GM19023 (cell line): ENCODE measurements around the gene BBS9.

Experiments used
- ATAC-seq: cut with Tn5 transposase; IDR thresholded peaks from one replicate; pipeline ENCODE4 v1.9.1; 2021; ENCODE audit warnings: mild to moderate bottlenecking, moderate library complexity; ENCODE audit not compliant: unreplicated experiment

The BBS9 gene

DNA sequence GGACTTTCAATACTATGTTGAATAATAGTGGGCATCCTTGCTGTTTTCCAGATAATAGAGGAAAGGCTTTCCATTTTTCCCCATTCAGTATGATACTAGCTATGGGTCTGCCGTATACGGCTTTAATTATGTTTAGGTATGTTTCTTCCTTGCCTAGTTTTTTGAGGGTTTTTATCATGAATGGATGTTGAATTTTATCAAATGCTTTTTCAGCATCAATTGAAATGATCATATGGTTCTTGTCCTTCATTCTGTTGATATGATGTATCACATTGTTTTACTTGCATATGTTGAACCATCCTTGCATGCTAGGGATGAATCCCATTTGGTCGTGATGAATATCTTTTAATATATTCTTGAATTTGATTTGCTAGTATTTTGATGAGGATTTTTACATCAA lies 11.0 kb upstream of the BBS9 start:
- no peak for ATAC-seq

DNA sequence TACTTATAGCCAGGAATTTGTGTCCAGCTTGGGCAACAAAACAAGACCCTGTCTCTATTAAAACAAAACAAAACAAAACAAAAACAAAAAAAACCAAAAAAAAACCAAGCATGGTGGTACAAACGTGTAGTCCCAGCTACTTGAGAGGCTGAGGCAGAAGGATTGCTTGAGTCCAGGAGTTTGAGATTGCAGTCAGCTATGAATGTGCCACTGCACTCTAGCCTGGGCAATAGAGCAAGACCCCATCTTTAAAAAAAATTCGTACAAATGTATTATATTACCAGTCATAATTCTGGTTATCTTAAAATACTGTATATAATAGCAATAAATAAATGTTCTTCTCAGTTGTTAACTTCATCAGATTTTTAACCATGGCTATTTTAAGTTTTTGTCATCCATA lies 2.3 kb upstream of the BBS9 start:
- ATAC-seq: no peak

DNA sequence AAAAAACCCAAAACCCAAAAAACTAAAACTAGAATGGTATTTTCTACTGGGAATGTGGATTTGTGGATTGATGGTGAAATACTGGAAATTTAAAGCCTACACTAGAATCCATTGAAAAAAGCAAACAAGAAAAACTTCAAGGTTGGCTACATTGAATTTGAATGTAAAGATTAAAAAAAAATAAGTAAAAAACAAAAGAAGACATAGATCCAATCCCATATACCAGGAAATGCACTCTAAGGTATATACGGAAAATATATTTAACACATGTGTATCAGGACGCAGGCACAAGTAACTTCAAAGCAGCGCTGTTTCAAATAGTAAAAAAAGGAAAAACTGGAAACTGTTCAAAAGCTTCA lies 754 bp upstream of the BBS9 start:
- ATAC-seq: no peak

DNA sequence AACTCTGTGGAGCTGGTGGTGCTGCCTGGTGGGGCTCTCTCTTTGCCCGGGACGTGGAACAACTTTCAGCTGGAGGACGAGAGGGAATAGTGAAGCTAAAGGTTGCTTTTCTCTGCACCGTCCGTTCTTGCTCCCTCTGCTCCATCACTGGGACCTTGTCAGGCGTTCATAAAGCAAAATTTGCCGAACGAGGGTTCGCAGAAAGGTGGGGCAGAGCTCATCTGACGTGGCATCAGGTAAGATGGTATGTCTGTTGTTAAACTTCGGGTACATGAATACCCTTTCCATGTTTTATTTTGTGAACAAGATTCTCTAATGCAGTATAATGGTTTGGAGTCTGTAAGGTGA lies 416 bp downstream of the BBS9 start:
- no peak for ATAC-seq

DNA sequence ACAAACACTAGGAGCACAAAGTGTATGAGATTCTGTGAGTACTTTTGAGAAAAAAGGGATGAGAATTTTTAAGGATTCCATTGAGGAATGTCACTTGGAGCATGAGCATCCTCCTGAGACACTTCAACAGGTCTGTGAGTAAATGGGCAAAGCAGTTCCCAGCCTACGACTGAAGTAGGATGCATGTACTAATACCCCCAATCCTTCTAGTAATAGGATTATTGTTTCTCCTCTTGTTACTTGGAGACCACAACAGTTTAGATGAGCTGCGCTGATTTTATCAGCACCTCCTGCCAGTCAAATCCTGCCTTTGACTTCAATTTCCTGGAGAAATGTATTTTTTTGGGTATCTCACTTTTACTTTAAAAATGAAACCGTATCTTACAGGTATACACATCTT lies 820 bp downstream of the BBS9 start:
- no peak for ATAC-seq

DNA sequence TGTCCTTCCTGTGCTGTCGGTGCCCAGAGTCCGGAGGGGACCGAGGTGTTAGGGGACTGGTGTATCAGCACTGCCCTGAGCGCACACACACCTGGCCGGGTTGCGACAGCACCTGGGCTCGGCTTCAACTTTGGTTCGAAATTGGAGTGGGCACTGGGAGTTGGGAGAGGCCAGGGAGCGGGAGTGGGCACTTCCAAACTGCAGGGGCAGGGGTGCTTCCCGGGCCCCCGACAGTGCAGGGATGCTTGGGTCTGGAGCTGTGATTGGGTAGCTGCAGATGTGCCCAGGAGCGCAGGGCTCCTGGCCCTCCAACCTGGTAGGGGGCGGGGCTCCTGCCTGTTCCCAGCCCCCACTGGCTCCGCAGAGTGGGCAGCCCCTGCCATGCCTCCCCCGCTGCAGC lies 7.7 kb downstream of the BBS9 start:
- no peak for ATAC-seq

DNA sequence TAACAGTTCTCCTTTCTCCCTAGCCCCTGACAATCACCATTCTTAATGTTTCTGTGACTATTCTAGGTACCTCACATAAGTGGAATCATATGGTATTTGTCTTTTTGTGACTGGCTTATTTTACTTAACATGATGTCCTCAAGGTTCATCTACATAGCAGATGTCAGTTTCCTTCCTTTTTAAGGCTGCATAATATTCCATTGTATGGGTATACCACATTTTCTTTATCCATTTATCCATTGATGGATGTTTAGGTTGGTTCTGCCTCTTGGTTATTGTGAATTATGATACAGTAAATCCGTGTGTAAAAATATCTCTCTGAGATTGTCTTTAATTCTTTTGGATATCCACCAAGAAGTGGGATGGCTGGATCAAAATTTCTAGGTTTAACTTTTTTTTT lies 13.2 kb downstream of the BBS9 start:
- no peak for ATAC-seq

DNA sequence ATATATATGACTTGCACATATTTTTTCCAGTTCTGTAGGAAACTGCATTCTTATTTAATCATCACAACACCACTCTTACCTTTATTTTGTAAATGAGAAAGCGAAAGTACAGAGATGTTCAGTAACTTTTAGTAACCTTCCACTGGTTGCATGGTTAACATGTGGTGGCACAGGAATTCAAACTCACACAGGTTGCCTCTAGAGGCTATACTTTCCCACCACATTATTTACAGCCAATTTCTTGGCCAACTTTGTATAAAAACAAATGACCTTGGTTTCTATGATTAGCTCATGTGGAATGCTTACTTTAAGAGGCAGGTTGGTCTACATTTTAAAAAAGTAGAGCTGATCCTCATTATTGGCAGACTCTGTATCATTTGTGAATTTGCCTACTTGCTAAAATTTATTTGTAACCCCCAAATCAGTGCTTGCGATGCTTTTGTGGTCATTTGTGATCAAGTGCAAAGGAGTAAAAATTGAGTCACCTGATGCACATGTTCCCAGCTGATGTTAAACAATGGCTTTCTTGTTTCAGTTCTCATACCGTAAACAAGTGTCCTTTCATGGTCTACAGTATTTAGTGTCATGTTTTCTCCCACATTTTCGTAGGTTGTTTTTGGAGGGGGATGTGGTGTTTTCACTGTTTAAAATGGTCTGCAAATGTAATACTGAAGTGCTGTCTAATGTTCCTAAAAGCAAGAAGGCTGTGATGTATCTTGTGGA lies 14.8 kb downstream of the BBS9 start:
- ATAC-seq: no peak

DNA sequence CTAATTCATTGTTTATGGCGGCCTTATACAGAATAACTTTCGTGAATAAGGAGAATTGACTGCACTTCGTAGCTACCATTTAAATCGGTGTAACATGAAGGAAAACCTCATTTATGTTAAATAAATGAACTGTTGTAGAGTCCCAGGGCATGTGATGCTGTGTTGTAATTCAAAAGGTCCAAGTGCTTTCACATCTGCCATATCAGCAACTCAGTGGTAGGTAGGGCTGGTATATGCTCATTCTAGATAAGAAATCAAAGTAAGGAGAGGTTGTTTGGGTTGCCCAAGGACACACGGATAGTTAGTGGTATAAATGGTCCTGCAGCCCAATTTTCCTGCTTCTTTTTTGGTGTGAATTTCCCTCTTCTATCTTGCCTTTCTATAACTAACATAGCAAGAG lies 15.8 kb downstream of the BBS9 start:
- no peak for ATAC-seq

DNA sequence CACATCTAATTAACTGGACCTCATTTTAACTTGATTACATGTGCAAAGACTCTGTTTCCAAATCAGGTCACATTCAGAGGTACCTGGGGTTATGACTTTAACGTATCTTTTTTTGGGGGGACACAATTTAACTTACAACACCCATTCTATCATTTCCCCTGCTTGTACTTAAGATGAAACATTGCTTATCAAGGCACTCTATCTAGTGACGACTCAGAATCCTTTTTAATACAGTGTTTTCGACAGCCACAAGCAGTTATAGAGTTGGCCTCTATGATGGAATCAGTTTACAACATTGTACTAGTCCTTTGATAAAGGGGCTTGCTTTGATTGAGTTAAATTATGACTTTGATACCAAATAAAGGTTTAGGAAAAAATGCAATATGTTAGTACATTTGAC lies 22.7 kb downstream of the BBS9 start:
- no peak for ATAC-seq

DNA sequence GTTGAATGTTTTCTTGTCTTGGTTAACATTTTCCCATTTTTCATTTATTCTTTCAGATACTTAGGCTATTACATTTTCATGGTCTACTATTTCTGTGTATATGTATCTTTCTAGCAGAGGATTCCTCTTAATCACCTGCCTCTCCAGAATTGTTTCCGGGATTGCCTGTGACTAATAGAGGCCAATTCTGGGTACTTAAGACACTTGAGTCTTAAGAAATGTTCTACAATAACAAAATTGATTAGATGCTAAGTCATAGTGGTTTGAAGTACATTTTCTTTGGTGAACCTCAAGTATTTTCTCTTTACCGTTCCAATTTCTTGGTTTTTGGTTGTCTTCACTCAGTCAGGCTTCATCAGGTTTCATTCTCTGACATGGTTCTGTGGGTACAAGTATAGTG lies 26.4 kb downstream of the BBS9 start:
- ATAC-seq: no peak

DNA sequence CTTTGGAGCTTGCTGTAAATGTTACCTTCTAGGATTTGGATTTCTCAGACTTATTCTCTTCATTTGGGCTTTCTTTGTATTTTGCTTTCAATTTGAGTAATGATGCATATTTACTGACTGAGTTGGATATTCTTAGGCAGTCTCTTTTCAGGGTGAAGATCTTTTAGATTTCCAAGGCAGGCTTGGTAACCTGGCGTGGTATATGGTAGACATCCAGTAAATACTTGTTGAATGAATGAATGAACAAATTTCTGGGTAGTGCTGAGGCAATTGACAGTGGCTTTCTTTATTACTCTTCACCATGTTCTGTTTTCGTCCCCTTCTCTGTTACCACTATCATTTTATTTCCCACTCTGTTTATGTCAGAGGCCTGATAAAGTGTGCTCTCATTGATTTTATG lies 27.1 kb downstream of the BBS9 start:
- ATAC-seq: no peak

DNA sequence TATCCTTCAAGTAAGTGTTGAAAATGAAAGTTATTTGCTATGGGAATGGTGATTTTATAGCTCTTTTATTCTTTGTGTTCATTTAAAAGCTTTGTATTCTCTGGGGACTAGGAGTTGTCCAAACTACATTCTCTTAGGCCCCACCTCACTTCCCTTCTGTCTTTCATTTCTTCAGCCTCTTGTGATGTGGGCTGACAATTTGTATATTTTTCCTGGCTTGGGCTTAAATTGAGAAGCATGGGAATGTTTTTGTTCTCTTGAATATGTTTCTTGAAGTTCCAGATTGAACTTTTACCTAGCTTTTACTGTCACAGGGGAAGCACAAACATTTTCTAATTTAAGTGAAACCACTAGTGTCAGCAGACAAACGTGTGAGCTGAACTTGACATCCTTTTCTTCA lies 27.9 kb downstream of the BBS9 start:
- ATAC-seq: no peak

DNA sequence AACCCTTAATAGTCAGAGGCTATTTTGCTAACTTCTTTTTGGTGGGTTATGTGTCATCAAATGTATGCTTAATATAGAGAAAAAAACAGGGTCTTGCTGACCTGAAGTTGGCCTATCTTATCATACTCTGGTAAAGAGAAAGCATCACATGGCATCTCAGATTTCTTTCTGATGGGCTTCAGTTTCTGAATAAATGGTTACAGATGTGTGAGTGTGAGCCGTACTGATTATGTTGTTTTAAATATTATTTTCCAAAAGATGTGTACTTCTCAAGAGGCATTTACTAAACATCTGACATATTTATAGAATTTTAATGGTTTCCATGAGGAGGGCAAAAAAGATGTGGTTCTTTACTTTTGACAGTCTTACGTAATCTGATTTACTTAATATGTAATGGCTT lies 28.4 kb downstream of the BBS9 start:
- ATAC-seq: no peak

DNA sequence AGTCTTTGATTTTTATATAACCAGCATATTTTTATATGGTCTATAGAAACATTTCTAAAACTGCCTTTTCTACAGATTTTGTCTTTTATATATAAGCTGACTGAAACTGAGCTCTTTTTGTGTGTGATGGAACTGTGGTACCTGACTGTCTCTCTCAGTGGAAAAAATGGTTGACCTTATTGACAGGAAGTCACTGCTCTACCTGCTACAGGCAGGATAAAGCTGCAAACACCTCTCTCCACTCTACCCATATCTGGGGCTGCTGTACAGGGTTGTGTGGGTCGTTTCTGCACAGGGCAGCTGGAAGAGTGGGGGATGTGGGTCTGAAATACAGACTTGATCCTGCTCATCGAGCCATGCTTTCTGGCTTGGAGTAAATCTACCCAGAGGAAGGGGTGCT lies 48.5 kb downstream of the BBS9 start:
- ATAC-seq: no peak

DNA sequence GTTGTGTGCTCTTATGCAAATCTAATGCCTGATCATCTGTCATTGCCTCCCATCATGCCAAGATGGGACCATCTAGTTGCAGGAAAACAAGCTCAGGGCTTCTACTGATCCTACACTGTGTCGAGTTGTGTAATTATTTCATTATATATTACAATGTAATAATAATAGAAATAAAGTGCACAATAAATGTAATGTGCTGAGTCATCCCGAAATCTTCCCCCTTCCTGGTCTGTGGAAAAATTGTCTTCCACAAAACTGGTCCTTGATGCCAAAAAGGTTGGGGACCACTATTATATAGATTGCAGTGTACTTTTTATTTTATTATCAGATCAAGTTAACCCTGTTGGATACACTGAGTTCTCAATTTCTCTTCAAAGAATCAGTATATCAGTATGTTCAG lies 50.2 kb downstream of the BBS9 start:
- no peak for ATAC-seq

DNA sequence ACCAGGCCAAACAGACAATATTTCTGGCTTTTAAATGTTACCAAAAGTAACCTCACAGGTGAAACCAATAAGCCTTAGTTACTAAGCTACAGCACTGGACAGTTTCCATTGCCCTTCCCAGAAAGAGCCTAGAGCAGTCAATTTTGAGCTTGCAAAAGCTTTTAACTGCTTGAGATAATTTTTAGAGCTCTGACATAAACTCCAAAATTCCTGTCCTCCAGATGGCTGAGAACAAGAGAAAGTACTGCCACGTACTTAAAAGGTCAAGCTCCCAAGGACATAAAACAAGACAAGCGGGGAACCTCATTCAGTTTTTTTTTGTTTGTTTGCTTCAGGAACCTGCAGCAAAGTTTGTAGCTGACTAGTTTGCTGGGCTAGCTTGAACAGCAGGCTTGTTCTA lies 54.1 kb downstream of the BBS9 start:
- no peak for ATAC-seq

DNA sequence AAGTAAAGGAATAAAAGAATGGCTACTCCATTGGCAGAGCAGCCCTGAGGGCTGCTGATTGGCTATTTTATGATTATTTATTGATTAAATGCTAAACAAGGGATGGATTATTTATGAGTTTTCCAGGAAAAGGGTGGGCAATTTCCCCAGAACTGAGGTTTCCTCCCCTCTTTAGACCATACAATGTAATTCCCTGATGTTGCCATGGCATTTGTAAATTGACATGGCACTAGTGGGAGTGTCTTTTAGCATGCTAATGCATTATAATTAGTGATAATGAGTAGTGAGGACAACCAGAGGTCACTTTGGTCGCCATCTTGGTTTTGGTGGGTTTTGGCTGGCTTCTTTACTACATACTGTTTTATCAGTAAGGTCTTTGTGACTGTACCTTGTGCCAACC lies 55.5 kb downstream of the BBS9 start:
- ATAC-seq: no peak

DNA sequence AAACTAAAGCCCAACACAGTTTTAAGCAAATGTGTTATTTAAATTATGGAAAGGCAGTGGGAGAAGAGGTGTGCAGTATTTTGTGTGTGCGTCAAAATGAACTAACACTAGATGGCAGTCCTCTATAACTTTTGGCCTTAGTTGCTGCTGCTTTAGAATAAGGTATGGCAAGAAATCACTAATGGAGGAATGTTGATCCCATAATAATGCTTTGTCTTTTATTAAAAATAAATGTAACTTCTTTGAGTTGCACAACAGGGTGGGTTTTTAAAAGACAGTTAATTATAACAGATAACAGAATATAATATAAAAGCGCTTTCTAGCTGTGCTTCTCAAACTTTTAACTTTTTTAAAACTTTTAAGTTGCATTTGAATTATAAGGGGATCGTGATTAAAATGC lies 56.4 kb downstream of the BBS9 start:
- peak; percentile 72 for ATAC-seq

DNA sequence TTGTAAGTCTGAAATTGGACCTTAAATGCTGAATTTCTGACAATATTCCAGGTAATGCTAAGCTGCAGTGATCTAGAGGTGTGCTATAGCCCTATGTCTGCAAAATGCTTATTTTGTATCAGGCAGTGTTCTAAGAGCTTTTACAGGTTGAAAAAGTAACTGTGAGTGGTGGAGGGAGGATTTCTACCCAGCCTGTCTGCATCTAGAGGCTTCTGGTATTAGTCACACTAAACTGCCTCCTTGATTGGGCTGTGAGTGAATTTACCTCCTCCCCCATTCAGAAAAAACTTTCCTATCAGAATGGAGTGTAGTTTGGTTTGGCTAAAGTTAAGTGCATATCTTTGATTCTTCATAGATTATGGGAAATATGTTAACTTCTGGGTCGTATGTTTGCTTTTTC lies 56.8 kb downstream of the BBS9 start:
- ATAC-seq: no peak

DNA sequence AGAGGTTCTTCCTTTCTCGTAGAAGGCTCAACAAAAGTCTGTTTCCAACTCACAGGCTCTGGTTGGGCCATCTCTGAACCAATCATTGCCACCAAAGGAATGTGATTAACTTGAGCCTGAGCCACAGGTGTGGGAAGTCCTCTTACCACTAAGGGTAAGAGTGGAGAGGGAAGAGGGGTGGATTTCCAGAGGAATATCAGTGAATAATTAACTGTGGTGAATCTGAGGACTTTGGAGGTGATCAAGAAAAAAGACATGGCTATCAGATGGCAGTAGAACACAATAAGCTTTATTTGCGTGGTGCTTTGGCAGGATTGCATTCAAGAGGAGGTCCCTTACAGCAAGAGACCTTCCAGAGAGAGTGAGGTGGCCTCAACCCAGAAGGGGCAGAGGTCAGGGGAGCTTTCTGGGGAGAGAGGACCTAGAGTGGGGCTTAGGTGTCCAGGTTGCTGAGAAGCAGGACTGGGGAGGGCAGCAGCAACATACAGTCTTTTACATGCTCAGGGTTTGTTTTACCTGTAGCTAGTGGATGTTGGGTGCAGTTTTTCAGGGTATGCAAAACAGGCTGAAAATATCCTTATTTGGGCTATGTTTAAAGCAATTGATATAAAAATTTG lies 61.4 kb downstream of the BBS9 start:
- ATAC-seq: peak; percentile 21

DNA sequence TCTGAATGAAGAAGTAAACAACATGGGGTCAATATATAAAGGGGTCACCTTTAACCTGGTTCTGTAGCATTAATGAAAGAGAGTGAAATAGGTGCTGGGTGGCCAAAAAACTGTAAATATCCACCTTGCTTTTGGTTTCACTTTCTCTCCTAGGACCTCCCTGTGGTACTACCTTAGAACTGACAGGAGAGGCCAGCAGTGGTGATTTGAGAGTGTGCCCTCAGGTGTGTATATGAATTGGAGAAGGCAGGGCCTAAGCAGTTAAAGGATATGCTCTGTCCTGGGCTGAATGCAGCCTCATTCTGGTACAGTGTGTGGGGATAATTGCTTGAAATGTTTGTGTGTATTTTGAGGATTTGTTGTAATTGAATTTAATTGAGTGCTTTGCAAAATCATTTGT lies 62.0 kb downstream of the BBS9 start:
- ATAC-seq: peak; percentile 78

DNA sequence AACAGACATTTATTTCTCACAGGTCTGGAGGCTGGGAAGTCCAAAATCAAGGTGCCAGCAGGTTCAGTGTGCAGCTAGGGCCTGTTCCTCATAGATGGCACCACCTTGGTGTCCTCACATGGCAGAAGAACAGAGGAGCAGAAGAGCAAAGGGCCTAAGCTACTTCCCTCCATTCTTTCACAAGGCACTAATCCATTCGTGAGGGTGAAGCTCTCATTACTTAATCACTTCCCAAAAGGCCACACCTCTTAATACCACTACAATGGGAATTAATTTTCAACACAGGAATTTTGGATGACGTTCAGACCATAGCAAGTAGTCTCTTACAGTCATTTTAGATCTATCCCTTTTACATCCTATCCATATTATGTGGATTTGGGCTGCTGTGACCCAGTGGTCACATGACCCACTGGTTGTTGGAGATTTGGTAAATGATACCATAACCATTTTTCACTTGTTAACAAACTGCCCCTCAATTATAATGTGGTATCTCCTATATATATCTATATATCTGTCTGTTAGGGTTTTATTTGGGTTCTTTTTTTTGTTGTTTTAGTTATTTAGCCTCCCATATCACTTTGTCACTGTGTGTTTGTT lies 63.4 kb downstream of the BBS9 start:
- ATAC-seq: no peak
